Measurements from ENCODE around the gene CCDC106.

CCDC106 gene

GRCh38 chr19:55696301-55697068 lies 48.5 kb downstream of the CCDC106 start:
- no peak for DNase-seq (ENCODE audit: low spot score)

GRCh38 chr19:55697069-55697440 lies 49.0 kb downstream of the CCDC106 start:
- no peak for DNase-seq (ENCODE audit: low spot score)

GRCh38 chr19:55697698-55698097 lies 49.7 kb downstream of the CCDC106 start:
- DNase-seq (ENCODE audit: low spot score) = no peak

- no peak for DNase-seq (ENCODE audit: low spot score)
Measured at GRCh38 chr19:55698256-55698655, 50.2 kb downstream of the CCDC106 start.

GRCh38 chr19:55699221-55699620 lies 51.2 kb downstream of the CCDC106 start:
- no peak for DNase-seq (ENCODE audit: low spot score)

DNA sequence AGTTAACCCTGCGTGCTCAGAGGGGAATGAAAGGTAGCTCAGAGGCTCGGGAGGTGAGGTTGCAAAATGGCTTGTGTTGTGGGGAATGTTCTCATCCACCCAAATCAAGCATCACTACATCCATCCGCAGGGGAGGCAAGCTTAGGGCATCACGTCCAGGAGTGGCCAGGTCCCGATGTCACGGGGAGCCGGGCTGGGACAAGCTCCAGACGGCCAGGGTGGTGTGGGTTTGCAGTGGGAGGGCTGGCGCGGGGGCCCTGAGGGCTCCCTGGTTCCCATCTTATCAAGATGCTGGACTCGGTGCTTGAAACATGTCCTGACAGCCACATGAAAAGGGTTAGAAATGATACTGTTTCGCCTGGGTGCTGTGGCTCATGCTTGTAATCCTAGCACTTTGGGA lies 52.8 kb downstream of the CCDC106 start:
- no peak for DNase-seq (ENCODE audit: low spot score)

DNA sequence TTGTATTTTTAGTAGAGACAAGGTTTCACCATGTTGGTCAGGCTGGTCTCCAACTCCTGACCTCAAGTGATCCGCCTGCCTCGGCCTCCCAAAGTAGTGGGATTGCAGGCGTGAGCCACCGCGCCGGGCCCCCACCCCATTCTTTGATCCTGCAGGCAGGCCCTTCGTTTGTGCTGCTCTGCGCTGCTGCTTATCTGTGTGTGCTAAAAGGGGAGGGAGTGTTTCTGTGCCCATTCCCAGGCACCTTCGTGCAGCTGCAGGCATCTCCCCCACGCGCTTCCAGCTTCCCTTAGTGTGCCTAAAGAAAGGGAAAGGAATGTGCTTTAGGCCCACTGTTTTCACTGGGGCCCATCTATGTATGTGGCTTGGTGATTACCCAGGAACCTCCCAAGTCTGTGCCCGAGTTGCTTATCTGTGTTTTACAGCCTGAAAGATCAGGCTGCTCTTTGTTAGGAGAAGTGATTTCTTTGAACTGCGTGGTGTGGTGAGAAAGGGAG lies 54.2 kb downstream of the CCDC106 start:
- DNase-seq (ENCODE audit: low spot score) = no peak
